Natural killer cell (primary cell): ENCODE results near the gene GRID2. TPM values are rescaled to one million over a fixed set of nuclear protein-coding genes. Genes with fewer than 3 reads are reported as not detected.

Experiments used
- ATAC-seq, 3 donors: fragments of 150-1000 bp in 2 of 3; fragments of 200-7000 bp in 1 of 3; cut with Tn5 transposase; 1 replicate in 1 of 3; 2 replicates in 2 of 3; pipeline ENCODE4 v1.10.0; 2021; ENCODE audit warnings: mild to moderate bottlenecking in 2 of 3, moderate library complexity in 2 of 3
- DNase-seq, 2 donors: peaks; one replicate each; pipeline versions ENCODE4 v3.0.0 to v3.0.0-alpha.2; 2013 to 2021; ENCODE audit warnings: mixed read lengths in 1 of 2
- H3K27ac ChIP-seq: one replicate; pipeline ENCODE4 v1.5.1; 2013; ENCODE audit warnings: mild to moderate bottlenecking, low read length
- H3K27me3 ChIP-seq: one replicate; pipeline ENCODE4 v1.6.1; 2013; ENCODE audit warnings: low read length; ENCODE audit not compliant: control insufficient read depth, insufficient read depth
- H3K36me3 ChIP-seq: one replicate; pipeline ENCODE4 v1.6.1; 2013; ENCODE audit warnings: low read length; ENCODE audit not compliant: control insufficient read depth, insufficient read depth
- H3K4me1 ChIP-seq: one replicate; pipeline ENCODE4 v1.6.1; 2013; ENCODE audit warnings: low read length; ENCODE audit not compliant: control insufficient read depth, insufficient read depth
- H3K4me3 ChIP-seq: one replicate; pipeline ENCODE4 v1.5.1; 2013; ENCODE audit warnings: low read length
- H3K9me3 ChIP-seq: one replicate; pipeline ENCODE4 v1.6.1; 2013; ENCODE audit warnings: low read length; ENCODE audit not compliant: control insufficient read depth, insufficient read depth
- H3K27ac Mint-ChIP-seq, 2 donors: one replicate each; pipeline ENCODE4 v1.8.0; 2022; ENCODE audit warnings: mild to moderate bottlenecking in 2 of 2, mixed read lengths in 2 of 2, moderate library complexity in 1 of 2
- H3K27me3 Mint-ChIP-seq, 2 donors: one replicate each; pipeline ENCODE4 v1.8.0; 2022; ENCODE audit warnings: low read depth in 2 of 2, mixed read lengths in 2 of 2
- H3K36me3 Mint-ChIP-seq: one replicate; pipeline ENCODE4 v1.8.0; 2022; ENCODE audit warnings: mixed read lengths
- H3K4me1 Mint-ChIP-seq, 2 donors: one replicate each; pipeline ENCODE4 v1.8.0; 2022; ENCODE audit warnings: mixed read lengths in 2 of 2
- H3K4me3 Mint-ChIP-seq: one replicate; pipeline ENCODE4 v1.8.0; 2022; ENCODE audit warnings: mild to moderate bottlenecking, moderate library complexity, mixed read lengths
- H3K9me3 Mint-ChIP-seq, 2 donors: one replicate each; pipeline ENCODE4 v1.8.0; 2022; ENCODE audit warnings: mixed read lengths in 2 of 2
- CTCF ChIP-seq: fragments of 200-600 bp; IDR thresholded peaks from one replicate; pipeline ENCODE4 v1.8.0; 2022; ENCODE audit warnings: antibody characterized with exemption
- WGBS: methylation state at CpG from one replicate; pipeline ENCODE4 v1.1.7; 2013; ENCODE audit warnings: missing lambda C conversion rate; ENCODE audit not compliant: insufficient coverage; 5-methylcytosine and 5-hydroxymethylcytosine counted together
- intact Hi-C: fragments of 100-400 bp; cut with micrococcal nuclease; formaldehyde crosslinking; loops from one replicate; pipeline ENCODE4 v1.14.2; 2022
- total RNA-seq, 4 donors: library from RNA; stranded (reverse); fragments of 120-200 nt in 1 of 4; gene quantifications; one replicate each; pipeline versions ENCODE4 v1.2.3 to v1.2.4, GENCODE V29; 2013 to 2022

GRID2 gene
- total RNA-seq, 3 donors from 2014 or later (not counting 1 experiment from before 2014, with no cell fraction given) = not detected

- H3K27me3 Mint-ChIP-seq = no peaks in the 10 kb centered on the region
- H3K4me3 Mint-ChIP-seq = no peak overlapping the region
- Histone ChIP-seq H3K36me3 (no peaks in the 10 kb centered on the region), H3K4me3 (no peak overlapping the region), H3K9me3 (no peaks in the 10 kb centered on the region), H3K4me1 (no peaks in the 10 kb centered on the region), H3K27me3 (no peaks in the 10 kb centered on the region), H3K27ac (no peak overlapping the region)
- H3K4me1 Mint-ChIP-seq = no peaks in the 10 kb centered on the region
- intact Hi-C loops = no loop called here
- H3K27ac Mint-ChIP-seq = no peak overlapping the region
- DNase-seq (no peak), ATAC-seq (no peak)
- TF ChIP-seq CTCF = no peak
- H3K36me3 Mint-ChIP-seq = no peaks in the 10 kb centered on the region
- peaks cover 10 to 16% of the 10 kb centered on the region in 2 donors for H3K9me3 Mint-ChIP-seq
- WGBS = 92% methylated on average over 4 of the region's 4 CpGs
Measured at GRCh38 chr4:93182722-93183121, 879.0 kb downstream of the GRID2 start.

- DNase-seq (no peak), ATAC-seq (no peak)
- no peak for TF ChIP-seq CTCF
- Mint-ChIP-seq H3K4me1 (no peaks in the 10 kb centered on the region), H3K9me3 (peaks cover 9 to 14% of the 10 kb centered on the region in 2 donors), H3K36me3 (no peaks in the 10 kb centered on the region), H3K27ac (no peak overlapping the region), H3K4me3 (no peak overlapping the region), H3K27me3 (no peaks in the 10 kb centered on the region)
- Histone ChIP-seq H3K4me1 (no peaks in the 10 kb centered on the region), H3K27me3 (no peaks in the 10 kb centered on the region), H3K4me3 (no peak overlapping the region), H3K27ac (no peak overlapping the region), H3K36me3 (no peaks in the 10 kb centered on the region), H3K9me3 (peaks cover 5% of the 10 kb centered on the region)
- intact Hi-C loops = no loop called here
Measured at GRCh38 chr4:93183576-93183975, 879.8 kb downstream of the GRID2 start.

- Histone ChIP-seq H3K27ac (no peak overlapping the region), H3K4me1 (no peaks in the 10 kb centered on the region), H3K9me3 (peaks cover 5% of the 10 kb centered on the region), H3K4me3 (no peak overlapping the region), H3K36me3 (no peaks in the 10 kb centered on the region), H3K27me3 (no peaks in the 10 kb centered on the region)
- Mint-ChIP-seq H3K27ac (no peak overlapping the region), H3K27me3 (no peaks in the 10 kb centered on the region), H3K36me3 (no peaks in the 10 kb centered on the region), H3K4me1 (no peaks in the 10 kb centered on the region), H3K4me3 (no peak overlapping the region), H3K9me3 (peaks cover 10 to 14% of the 10 kb centered on the region in 2 donors)
- intact Hi-C loops = no loop called here
- 85% methylated on average over 2 of the region's 2 CpGs for WGBS
- TF ChIP-seq CTCF = no peak
- DNase-seq (no peak), ATAC-seq (no peak)
Measured at GRCh38 chr4:93184053-93184452, 880.3 kb downstream of the GRID2 start.

- no peak for ATAC-seq
Measured at GRCh38 chr4:93186846-93187245, 883.1 kb downstream of the GRID2 start.

More at GRCh38 chr4:93186846-93187245, 883.1 kb downstream of the GRID2 start:
- peaks cover 5% of the 10 kb centered on the region for H3K9me3 ChIP-seq
- Mint-ChIP-seq H3K27me3 (no peaks in the 10 kb centered on the region), H3K4me3 (no peak overlapping the region), H3K36me3 (no peaks in the 10 kb centered on the region), H3K4me1 (no peaks in the 10 kb centered on the region), H3K27ac (no peak overlapping the region), H3K9me3 (peaks cover 6 to 13% of the 10 kb centered on the region in 2 donors)
- no peak overlapping the region for H3K4me3 ChIP-seq
- 100% methylated on average over 1 of the region's 1 CpG for WGBS
- no peak for TF ChIP-seq CTCF
- no peaks in the 10 kb centered on the region for H3K27me3 ChIP-seq
- DNase-seq = no peak
- H3K36me3 ChIP-seq = no peaks in the 10 kb centered on the region
- no peak overlapping the region for H3K27ac ChIP-seq
- intact Hi-C loops = no loop called here
- no peaks in the 10 kb centered on the region for H3K4me1 ChIP-seq
